Measurements from ENCODE around the gene MINDY4. TPM values are rescaled to one million over a fixed set of nuclear protein-coding genes. Genes with fewer than 3 reads are reported as not detected.

The MINDY4 gene
- total and polyA plus RNA-seq, 8 donors: 1.6 to 22.8 (median 6.4) TPM; not detected in 1

DNA sequence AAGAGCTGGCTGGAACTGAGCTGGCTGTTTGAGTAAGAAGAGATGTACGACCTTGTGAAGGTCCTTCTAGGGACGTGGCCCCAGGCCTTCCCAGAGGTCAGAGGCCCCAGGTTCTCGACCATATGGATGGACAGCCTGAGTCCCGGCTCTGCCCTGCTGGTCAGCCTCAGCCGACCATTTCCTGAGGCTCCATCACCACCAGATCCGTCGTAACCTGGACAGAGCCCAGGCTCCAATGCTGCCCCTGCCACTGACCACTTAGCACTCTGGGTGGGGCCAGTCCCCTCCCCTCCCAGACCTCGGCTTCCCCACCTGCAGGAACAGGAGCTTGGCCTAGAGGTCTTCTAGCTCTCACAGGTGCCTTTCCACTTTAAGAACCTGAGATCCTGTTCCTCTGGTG lies 29.9 kb upstream of the MINDY4 start:
- DNase-seq: no peak
- no peaks in the 10 kb centered on the region for H3K27me3 ChIP-seq
- H3K9me3 ChIP-seq: no peaks in the 10 kb centered on the region
- H3K4me3 ChIP-seq: no peak overlapping the region
- intact Hi-C loops (cut with DNase I; ENCODE audit: low total_unique reads): no loop called here
- WGBS, 5 donors: 84 to 89% (median 85%) methylated on average over 6 to 8 of the region's 8 CpGs
- no peak overlapping the region for H3K27ac ChIP-seq
- H3K36me3 ChIP-seq: no peaks in the 10 kb centered on the region
- peaks cover 0 to 6% (median 3%) of the 10 kb centered on the region in 4 donors for H3K4me1 ChIP-seq
- TF ChIP-seq EP300 (IDR thresholded peaks at IDR 0.05): no peak
- TF ChIP-seq, protein P1, sequence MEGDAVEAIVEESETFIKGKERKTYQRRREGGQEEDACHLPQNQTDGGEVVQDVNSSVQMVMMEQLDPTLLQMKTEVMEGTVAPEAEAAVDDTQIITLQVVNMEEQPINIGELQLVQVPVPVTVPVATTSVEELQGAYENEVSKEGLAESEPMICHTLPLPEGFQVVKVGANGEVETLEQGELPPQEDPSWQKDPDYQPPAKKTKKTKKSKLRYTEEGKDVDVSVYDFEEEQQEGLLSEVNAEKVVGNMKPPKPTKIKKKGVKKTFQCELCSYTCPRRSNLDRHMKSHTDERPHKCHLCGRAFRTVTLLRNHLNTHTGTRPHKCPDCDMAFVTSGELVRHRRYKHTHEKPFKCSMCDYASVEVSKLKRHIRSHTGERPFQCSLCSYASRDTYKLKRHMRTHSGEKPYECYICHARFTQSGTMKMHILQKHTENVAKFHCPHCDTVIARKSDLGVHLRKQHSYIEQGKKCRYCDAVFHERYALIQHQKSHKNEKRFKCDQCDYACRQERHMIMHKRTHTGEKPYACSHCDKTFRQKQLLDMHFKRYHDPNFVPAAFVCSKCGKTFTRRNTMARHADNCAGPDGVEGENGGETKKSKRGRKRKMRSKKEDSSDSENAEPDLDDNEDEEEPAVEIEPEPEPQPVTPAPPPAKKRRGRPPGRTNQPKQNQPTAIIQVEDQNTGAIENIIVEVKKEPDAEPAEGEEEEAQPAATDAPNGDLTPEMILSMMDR (IDR thresholded peaks at IDR 0.05): no peak
- no peak for TF ChIP-seq POLR2A (IDR thresholded peaks at IDR 0.05)
- no peak for TF ChIP-seq POLR2AphosphoS5 (IDR thresholded peaks at IDR 0.05)

DNA sequence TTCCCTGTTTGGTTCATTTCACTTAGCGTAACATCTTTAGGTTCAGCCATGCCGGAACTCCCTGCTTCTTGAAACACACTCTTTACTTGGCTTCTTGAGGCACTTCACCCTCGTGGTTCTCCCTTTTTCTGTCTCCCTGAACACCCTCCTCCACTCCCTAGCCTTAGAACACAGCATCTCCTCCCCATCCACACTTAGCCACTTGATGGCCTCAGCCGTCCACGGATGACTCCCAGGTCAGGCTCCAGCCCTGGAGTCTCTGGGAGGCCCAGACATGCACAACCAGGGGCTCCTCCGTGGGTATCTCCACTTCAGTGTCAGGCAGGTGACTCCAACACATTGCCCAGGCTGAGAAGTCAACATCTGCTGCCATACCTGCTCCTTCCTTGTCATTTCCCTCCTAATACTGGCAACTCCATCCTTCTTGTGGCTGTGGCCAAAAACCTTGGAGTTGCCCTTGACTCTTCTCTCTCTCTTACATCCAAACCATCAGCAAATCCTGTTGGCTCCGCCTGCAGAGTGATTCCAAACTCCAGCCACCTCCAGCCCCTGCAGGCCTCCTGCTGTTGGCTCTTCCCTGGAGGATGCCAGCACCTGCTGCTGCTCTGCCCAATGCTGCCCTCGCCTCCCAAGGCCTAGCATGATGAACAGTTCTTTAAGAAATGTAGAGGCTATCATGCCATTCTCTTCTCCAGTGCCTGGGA lies 27.7 kb upstream of the MINDY4 start:
- peaks cover 0 to 6% (median 3%) of the 10 kb centered on the region in 4 donors for H3K4me1 ChIP-seq
- TF ChIP-seq EP300 (IDR thresholded peaks at IDR 0.05) (no peak), POLR2A (IDR thresholded peaks at IDR 0.05) (no peak), POLR2AphosphoS5 (IDR thresholded peaks at IDR 0.05) (no peak)
- TF ChIP-seq, protein P1 (IDR thresholded peaks at IDR 0.05): no peak
- H3K27me3 ChIP-seq: no peaks in the 10 kb centered on the region
- intact Hi-C loops (cut with DNase I; ENCODE audit: low total_unique reads): no loop called here
- WGBS, 5 donors: 60 to 66% (median 63%) methylated on average over 8 of the region's 8 CpGs
- H3K36me3 ChIP-seq: no peaks in the 10 kb centered on the region
- DNase-seq: peak in 1 of 2 donors; percentile 57
- H3K27ac ChIP-seq: no peak overlapping the region
- H3K4me3 ChIP-seq: no peak overlapping the region
- no peaks in the 10 kb centered on the region for H3K9me3 ChIP-seq

DNA sequence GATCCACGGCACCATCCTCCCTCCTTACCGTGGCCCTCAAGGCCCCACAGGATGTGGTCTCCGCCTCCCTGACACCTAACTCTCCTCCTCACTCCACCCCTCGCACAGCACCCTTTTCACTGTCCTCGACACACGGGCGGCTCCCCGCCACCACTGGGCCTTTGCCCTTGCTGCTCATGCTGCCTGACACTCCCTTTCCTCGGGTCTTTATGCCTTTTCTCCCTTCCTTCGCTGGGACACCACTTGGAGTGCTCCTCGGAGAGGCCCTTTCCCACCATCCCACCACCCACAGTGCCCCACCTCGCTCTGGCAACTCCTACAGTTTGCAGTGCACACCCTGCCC lies 27.2 kb upstream of the MINDY4 start:
- Histone ChIP-seq H3K36me3 (no peaks in the 10 kb centered on the region), H3K4me3 (no peak overlapping the region), H3K27ac (no peak overlapping the region), H3K27me3 (no peaks in the 10 kb centered on the region), H3K4me1 (peaks cover 0 to 6% (median 3%) of the 10 kb centered on the region in 4 donors), H3K9me3 (no peaks in the 10 kb centered on the region)
- TF ChIP-seq, protein P1 (IDR thresholded peaks at IDR 0.05): no peak
- no peak for TF ChIP-seq POLR2AphosphoS5 (IDR thresholded peaks at IDR 0.05)
- no peak for TF ChIP-seq POLR2A (IDR thresholded peaks at IDR 0.05)
- no peak for TF ChIP-seq EP300 (IDR thresholded peaks at IDR 0.05)
- WGBS, 5 donors: 81 to 86% (median 84%) methylated on average over 12 of the region's 12 CpGs
- intact Hi-C loops (cut with DNase I; ENCODE audit: low total_unique reads): no loop called here
- no peak for DNase-seq

DNA sequence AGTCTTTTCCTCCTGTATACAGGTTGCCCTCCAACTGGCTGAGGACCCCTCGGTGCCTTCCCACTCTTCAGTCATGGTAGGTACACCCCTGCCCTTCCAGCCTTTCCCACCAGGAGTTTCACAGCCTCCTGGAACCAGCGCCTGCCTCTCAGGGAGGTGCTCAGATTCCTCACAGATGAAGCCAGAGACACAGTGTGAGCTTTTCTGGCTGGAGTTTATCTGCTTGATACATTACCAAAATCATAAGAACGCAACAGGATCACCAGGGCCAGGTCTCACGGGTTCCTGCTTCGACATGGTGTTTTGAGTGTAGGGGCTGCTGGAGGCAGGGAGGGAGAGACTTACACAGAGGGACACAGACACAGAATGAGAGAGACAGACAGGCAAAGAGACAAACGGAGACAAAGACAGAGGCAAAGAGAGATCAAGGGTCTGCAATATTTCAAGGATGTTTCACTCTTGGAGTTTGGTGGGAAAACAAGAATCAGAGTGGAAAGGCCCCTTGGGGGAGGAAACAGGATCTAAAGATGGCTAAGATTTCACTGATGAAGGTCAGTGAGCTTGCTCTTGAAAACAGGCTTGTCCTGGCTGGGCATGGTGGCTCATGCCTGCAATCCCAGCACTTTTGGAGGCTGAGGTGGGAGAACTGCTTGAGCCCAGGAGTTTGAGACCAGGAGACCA lies 25.8 kb upstream of the MINDY4 start:
- H3K27me3 ChIP-seq: no peaks in the 10 kb centered on the region
- no peak overlapping the region for H3K27ac ChIP-seq
- no peaks in the 10 kb centered on the region for H3K36me3 ChIP-seq
- 75 to 85% (median 81%) methylated on average over 6 of the region's 6 CpGs for WGBS, 5 donors
- H3K4me3 ChIP-seq: no peak overlapping the region
- TF ChIP-seq EP300 (IDR thresholded peaks at IDR 0.05) (no peak), POLR2A (IDR thresholded peaks at IDR 0.05) (no peak), POLR2AphosphoS5 (IDR thresholded peaks at IDR 0.05) (no peak)
- TF ChIP-seq, protein P1 (IDR thresholded peaks at IDR 0.05): no peak
- no peaks in the 10 kb centered on the region for H3K9me3 ChIP-seq
- intact Hi-C loops (cut with DNase I; ENCODE audit: low total_unique reads): no loop called here
- H3K4me1 ChIP-seq: peaks cover 0 to 6% (median 2%) of the 10 kb centered on the region in 4 donors
- no peak for DNase-seq
